ENCODE measurements around the gene SLC6A3.
"Not testable (repeated sequence)": the region's sequence is repeated elsewhere in the genome, so short reads cannot be mapped to it uniquely, and the experiment has no call there.

Gene SLC6A3

DNA sequence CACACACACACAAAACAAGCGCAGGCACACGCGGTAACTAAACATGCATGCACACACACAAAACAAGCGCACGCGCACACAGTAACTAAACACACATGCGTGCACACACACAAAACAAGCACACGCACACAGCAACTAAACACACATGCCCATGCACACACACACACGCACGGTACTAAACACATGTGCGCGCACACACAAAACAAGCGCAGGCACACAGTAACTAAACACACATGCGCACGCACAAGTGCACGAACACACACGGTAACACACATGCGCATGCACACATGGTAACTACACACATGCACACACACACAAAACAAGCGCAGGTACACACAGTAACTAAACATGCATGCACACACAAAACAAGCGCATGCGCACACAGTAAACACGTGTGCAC is 19.9 kb upstream of the SLC6A3 start:
- FAIRE-seq (no peak), DNase-seq (ENCODE audit: insufficient read length, low spot score) (no peak)

DNA sequence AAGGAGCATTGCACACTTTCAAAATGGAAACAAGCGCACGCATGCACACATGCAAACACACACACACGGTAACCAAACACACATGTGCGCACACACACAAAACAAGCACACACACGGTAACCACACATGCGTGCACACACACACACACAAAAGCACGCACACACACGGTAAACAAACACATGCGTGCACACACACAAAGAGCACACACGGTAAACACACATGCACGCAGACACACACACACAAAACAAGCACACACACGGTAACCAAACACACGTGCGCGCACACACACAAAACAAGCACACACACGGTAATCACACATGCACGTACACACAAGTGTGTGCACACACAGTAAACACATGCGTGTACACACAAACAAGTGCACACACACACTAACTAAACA is 19.3 kb upstream of the SLC6A3 start:
- FAIRE-seq (no peak), DNase-seq (ENCODE audit: insufficient read length, low spot score) (no peak)

DNA sequence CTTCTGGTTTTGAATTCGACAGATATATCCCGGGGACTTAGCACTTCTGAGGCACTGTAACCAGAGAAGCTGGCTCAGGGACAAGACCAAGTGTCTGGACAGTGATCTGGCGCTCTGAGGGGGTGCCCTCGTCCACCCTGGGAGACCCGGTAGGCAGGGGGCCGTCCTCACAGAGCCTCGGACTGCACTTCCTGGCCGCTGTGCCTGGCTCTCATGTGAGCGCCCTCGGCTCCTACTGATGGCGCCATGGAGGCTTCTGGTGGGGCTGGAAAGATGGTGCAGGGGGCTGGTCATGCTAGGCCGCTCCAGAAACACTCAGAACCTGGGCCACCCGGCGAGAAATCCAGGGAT is 18.8 kb upstream of the SLC6A3 start:
- FAIRE-seq (no peak), DNase-seq (ENCODE audit: insufficient read length, low spot score) (no peak)

DNA sequence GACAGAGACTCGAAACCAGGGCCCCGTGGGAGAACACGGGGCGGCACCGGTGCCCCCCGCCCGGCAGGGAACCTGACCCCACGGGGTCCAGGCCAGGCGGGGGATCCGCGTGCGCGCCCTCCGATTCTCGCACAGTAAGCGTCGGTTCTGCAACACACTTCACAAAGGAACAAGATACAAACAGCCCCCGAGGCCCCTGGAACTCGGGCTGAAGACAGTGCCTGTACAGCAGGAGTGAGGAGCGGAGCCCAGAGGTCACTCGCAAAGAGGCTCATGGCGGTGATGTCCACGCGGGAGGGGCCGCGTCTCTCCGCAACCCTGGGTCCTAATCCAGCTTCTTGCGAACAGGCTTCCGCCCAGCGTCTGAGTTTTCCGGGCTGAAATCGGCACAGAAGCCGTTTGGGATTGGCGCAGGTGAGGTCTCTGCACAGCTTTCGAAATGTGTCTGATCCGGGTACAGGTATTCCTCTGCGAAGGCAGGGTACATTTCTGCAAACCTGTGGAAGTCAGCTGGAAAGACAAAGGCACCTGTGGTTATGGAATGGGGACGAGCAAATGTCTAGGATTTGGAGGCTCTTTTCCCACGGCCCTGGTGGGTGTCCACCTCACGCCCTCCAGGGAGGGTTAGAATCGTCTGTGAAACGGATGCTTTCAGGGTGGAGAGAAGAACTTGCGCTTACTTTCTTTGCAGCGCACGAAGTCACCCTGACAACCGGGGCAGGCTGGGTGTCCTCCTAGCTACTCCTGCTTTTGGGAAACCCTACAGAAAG is 18.3 kb upstream of the SLC6A3 start:
- no peak for DNase-seq (ENCODE audit: insufficient read length, low spot score)
- no peak for FAIRE-seq

DNA sequence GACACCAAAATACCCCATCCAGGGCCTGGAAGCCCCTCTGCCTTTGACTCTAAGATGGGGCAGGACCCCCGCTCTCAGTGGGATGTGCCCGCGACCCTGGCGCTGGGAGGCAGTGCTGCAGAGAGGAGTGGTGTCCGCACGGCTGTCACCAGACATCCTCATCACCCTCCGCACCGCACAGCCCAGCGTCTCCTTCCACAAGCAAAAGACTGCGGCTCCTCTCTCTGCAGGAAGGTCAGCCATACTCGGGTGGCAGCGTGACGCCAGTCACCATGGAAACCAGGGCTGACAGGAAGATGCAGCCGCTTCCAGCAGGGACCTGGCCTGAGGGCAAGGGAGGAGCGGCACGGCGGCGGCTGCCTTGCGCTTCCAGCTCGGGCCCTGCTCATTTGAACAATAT is 17.1 kb upstream of the SLC6A3 start:
- FAIRE-seq (no peak), DNase-seq (ENCODE audit: insufficient read length, low spot score) (no peak)

DNA sequence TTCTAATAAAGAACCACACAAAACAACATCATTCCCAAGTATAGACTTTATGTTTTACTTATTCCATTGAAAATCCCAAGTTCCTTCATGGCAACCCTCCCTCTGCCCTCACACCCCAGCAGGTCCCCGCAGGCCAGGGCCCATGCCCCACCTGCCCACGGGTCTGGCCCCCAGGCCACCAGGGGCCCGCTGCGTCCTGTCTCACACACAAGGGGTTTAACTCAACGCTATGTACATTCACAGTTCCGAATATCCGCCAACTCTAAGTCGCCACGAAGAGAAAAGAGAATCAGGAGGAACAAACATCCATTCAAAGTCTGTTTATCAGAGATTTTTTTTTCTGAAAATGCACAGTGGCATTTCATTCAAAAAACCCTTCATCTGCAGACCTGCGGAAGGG is 16.2 kb upstream of the SLC6A3 start:
- FAIRE-seq (no peak), DNase-seq (ENCODE audit: insufficient read length, low spot score) (no peak)

DNA sequence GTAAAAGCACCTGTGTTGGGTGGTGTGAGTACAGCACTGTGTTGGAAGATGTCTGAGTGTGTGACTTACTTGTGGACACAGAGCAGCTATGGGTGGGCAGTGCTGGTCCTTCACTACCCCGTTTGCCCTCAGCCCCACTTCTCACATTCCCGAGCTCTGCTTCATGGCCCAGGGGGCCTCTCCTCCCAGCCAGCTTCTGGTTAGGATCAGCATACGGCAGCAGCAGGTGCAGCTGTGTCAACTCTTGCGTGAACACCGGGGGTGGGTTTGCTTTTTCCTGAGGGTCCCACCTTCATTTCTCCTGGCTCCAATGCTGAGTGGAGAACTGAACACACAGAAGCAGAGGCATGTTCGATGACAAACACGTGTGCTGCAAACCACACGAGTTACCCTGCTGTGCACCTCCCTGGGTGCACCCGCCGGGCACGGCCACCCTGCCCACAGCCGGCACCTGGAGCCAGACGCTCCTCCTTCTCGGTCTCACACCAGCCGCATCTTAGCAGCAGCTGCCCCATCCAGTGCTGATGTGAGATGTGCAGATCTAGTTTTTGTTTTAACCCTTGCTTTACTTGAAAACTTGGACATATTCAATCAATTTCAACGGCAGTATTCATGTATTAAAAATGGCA is 14.9 kb upstream of the SLC6A3 start:
- FAIRE-seq: no peak
- DNase-seq (ENCODE audit: insufficient read length, low spot score): no peak

DNA sequence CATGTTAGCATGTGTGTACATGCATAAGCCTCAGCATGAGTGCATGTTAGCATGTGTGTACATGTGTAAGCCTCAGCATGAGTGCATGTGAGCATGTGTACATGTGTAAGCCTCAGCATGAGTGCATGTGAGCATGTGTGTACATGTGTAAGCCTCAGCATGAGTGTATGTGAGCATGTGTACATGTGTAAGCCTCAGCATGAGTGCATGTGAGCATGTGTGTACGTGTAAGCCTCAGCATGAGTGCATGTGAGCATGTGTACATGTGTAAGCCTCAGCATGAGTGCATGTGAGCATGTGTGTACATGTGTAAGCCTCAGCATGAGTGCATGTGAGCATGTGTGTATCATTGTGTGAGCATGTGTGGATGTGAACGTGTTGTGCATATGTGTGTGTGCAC is 14.2 kb upstream of the SLC6A3 start:
- DNase-seq (ENCODE audit: insufficient read length, low spot score); FAIRE-seq: not testable (repeated sequence)

DNA sequence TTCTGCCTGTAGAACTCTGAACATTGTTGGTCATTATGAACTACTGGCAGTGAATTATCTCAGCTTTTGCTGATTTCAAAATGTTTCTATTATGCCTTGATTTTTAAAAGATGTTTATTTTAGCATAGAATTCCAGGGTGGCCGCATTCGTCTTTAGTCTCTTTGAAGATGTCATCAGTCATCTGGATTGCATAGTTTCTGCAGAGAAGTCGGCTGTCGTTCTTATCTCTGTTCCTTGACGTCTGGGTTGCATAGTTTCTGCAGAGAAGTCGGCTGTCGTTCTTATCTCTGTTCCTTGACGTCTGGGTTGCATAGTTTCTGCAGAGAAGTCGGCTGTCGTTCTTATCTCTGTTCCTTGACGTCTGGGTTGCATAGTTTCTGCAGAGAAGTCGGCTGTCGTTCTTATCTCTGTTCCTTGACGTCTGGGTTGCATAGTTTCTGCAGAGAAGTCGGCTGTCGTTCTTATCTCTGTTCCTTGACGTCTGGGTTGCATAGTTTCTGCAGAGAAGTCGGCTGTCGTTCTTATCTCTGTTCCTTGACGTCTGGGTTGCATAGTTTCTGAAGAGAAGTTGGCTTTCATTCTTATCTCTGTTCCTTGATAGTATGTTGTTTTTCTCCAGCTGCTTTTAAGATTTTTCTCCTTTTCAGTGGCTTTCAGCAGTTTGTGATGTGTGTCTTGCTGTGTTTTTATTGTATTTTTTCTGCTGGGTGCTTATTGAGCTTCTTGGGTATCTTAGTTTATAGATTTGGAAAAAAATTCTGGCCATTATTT is 11.1 kb upstream of the SLC6A3 start:
- not testable (repeated sequence) for FAIRE-seq; DNase-seq (ENCODE audit: insufficient read length, low spot score)

DNA sequence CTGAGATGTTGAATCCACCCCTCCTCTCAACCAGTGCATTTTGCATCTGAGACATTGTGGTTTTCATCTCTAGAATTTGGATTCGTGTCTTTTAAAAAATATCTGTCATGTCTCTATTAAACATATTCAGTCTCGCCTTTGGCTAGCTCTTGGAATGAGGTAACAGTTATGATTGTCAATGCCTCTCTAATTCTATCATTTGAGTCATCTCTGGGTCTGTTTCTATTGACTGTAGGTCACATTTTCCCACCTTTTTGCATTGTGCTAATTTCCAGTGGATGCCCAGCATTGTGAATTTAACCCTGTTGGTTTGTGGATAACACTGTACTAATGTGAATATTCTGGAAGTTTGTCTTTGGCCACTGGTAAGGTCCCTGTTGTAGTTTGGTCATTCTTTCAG is 8.4 kb upstream of the SLC6A3 start:
- DNase-seq (ENCODE audit: insufficient read length, low spot score) (no peak), FAIRE-seq (no peak)

DNA sequence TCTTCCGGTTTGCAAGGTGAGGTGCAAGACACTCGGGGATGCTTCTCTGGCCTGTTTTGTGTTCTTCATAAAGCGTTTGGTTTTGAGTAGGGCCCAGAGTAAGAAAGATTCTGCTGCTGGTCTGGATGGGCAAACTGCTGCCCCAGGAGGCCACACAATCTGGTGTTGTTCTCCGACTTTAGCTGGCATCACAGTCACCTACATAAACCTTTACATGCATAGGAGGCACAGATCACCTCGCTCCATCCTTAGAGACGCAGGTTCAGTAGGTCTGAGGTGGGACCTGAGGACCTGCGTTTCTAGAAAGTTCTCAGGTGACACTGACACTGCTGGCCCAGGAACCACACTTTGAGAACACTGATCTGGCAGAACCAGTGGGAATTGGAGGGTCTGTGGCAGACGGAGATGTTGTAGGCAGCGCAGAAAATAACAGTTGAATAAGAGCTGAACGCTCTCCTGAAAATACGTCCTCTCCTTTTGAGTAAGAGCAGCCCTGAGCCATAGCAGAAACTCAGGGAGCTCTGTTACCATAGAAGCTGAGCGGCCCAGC is 3.9 kb upstream of the SLC6A3 start:
- DNase-seq (ENCODE audit: insufficient read length, low spot score): no peak
- FAIRE-seq: no peak

DNA sequence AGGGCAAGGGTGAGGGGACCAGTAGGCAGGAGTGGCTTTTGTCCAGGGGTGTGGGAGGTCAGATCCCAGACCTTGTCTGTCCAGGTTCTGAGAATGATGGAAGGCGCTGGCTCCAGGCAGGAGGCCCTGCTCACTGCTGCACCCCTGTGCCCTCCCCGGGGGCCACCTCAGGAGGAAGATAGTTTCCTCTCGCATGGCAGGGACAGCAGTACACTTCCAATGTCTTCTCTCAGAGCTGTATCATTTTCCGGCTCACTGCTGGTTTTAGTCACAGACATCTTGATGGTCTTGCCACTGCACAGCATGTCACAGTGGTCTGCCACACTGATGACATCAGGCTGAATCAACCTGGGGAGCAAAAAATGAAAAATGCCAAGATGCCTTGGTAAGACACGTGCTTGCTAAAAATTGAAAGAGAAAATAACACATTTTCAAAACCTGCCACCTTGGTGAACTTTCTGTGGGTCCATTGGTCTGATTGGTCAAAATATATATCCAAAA is 3.3 kb upstream of the SLC6A3 start:
- FAIRE-seq (no peak), DNase-seq (ENCODE audit: insufficient read length, low spot score) (no peak)

DNA sequence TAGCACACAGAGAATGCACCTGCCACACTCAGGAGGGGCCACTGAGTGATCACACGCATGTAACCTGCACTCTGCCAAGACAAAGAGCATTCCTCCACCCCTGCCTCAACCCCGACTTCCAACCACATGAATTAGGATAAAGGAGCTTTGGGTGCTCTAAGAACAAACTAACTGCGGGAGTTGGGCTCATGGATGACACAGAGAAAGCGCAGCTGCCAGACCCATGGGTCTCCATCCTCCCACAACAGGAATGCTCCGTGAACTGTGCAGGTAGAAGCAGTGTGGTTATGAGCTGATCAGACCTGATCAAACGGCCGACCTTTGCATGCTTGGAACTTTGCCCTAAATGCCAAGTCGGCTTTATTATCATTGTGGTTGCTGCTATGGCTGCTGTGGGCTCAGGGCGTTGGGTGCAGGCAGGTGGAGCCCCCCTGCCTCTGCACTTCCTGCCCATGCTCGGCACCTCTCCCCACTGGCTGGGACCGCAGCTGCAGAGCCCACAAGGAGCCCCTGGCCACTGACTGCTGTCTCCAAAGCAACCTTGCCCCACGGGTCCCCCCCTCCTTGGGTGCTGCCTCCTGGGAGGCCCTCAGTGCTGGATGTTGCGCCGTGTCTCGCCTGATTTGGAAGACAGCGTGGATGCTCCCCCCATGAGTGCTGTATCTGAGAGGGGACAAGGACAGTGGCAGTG is 2.6 kb upstream of the SLC6A3 start:
- FAIRE-seq (no peak), DNase-seq (ENCODE audit: insufficient read length, low spot score) (no peak)

DNA sequence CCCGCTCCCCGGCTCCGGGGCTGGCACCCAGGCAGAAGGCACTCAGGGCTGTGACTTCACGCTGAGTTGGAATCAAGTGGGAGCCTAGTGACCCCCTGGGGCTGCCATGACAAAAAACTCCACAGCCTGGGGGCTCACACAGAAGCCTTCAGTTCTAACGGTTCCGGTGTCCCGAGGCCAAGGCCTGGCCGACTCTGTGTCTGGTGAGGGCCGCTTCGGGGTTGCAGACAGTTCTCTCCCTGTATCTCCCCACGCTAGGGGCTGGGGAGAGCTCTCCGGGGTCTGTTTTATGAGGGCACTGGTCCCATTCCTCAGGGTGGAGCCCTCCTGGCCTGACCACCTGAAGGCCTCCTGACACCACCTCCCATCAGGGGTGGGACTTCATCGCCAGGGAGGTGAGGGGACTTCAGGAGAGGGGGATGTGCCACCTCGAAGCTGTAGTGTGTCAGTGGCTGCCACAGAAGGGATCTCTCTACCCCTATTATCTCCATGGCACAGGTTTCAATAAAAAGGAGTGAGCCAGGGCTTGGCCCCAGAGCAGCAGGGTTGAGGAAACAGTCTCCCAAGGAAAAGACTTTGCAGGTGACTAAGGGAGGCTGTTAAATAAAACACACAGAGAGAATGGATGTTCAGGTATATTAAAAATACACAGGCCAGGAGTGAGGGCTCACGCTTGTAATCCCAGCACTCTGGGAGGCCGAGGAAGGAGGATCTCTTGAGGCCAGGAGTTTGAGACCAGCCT is 1.5 kb upstream of the SLC6A3 start:
- DNase-seq (ENCODE audit: insufficient read length, low spot score) (no peak), FAIRE-seq (no peak)

DNA sequence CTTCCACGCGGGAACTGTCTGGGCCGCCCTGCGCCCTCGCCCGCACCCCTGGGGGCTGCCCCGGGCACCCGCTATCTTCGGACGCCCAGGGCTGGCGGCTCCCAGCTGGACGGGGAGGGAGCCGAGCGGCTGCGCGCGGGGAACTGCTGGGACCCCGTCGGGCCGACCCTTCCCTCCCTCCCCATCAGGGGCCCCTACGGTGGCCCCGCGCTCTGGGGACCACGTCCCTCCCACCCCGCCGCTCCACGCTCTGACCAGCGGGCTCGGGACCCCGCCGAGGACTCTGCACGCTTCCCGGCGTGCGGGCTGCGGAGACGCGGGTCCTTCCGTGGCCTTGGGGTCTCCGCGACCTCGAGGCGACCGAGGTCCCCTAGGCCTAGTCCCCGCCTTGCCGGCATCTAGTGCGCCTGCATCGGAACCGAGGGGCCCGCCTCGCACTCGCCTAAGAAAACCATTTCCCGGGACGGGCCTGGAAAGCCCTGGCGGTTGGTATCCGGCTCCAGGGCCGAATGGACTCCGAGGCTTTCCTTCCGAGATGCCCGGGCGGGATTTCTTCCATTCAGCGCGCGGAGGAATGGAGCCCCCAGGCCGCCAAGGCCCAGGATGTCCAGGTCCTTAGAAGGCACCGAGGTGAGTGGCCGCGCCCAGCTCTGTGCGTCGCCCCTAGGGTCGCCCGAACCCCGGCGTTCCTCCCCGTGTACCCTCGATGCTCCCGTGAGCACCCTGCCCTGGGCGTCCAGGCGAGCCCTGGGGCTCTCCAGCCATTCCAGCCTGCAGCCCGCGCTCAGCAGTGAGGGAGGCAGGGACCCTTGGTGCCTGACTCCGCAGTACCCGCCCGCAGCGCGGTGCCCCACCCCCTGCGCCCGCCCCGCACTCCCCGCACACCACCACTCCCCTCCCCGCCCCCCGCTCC is 705 bp upstream of the SLC6A3 start:
- FAIRE-seq: no peak
- DNase-seq (ENCODE audit: insufficient read length, low spot score): no peak

DNA sequence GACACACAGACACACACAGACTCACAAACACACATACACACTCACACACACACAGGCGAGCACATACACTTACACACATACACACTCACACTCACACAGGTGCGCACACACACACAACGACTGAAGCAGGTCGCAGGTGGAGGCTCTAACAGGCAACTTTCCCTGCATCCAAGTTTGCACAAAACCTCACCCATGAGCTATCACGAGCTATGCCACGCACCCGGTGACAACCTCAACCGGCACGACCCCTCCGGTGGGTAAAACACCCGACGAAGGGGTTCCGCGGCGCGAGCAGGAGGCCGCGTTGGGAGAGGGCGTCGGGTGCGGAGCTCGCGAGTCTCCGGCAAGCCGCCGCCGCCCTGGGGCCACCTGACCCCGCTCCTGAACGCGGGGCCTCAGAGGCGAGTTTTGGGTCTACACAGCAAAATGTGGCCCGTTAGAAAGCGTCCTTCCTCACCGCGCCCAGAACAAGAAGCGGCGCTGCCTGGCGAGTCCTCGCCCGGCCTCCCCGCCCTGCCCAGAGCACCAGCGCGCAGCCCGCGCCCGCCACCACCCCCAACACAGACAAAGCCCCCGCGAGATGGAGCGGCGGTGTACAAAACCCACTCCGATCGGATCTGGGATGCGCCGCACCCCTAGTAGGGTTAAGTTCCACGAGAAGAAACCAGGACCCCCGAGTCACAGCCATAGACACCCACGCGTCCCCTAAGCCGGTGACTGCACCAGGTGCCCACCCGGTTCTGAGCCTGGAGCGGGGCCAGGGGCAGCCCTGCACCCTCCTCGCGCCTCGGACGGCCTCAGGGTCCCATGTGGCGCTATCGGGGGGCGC is 665 bp downstream of the SLC6A3 start:
- DNase-seq (ENCODE audit: insufficient read length, low spot score) (no peak), FAIRE-seq (no peak)

DNA sequence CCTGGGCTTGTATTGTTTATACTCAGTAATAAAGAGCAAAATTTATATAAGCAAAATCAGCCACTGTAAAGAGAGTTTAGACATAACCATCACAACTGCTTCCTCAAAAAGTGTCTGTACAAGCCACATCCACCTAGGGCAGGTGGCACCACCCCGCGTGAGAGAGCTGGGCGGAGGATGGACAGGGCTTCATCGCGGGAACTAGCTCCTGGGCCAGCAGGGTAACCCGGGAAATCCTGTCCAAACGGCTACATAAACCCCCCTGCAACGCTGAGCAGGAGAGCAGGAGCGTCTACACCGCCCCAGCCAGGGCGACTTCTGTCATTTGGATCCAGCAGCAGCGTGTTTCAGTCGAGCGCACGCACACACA is 1.3 kb downstream of the SLC6A3 start:
- FAIRE-seq: no peak
- DNase-seq (ENCODE audit: insufficient read length, low spot score): no peak

DNA sequence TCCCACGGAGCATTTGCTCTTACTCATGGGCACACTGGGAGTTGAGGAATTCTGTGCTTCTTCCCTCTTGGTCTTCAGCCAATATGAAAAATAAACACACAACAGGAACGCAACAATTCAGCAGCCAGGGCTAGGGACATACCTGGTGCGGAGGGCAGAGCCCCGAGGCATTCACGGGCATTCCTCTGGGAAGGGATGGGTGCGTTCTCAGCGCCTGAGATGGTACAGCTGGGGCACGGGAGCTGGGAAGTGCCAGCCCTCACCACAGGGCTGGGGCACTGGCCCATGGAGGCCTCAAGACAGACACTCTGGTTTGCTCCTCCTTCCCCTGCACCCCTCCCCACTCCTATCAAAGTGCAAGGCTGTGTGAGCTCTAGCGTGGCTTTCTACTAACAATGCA is 2.1 kb downstream of the SLC6A3 start:
- no peak for DNase-seq (ENCODE audit: insufficient read length, low spot score)
- no peak for FAIRE-seq

Data from GM19239 (cell line).